Astrocyte (in vitro differentiated cells and primary cell): ENCODE measurements around the gene SLC25A25. TPM values are rescaled to one million over a fixed set of nuclear protein-coding genes. Genes with fewer than 3 reads are reported as not detected.

Experiments
- DNase-seq: peaks from one replicate; pipeline ENCODE4 v3.0.0-alpha.2; 2010; ENCODE audit warnings: low read depth
- FAIRE-seq: peaks from 2 replicates; lab custom pipeline; 2011; peaks lifted over from hg19 to GRCh38; lab: Jason Lieb, UNC
- H2AFZ ChIP-seq: 2 replicates; pipeline ENCODE4 v1.6.0; 2012; ENCODE audit warnings: low read depth, low read length, inconsistent platforms
- H3K27ac ChIP-seq: 2 replicates; pipeline ENCODE4 v1.5.1; 2011; ENCODE audit warnings: low read depth, low read length, inconsistent platforms
- H3K27me3 ChIP-seq: 2 replicates; pipeline ENCODE4 v1.6.0; 2011; ENCODE audit warnings: low read length, inconsistent platforms; ENCODE audit not compliant: insufficient read depth
- H3K36me3 ChIP-seq: 2 replicates; pipeline ENCODE4 v1.5.1; 2011; ENCODE audit warnings: low read length, inconsistent platforms; ENCODE audit not compliant: insufficient read depth
- H3K4me1 ChIP-seq: 2 replicates; pipeline ENCODE4 v1.5.1; 2011; ENCODE audit warnings: low read length, inconsistent platforms; ENCODE audit not compliant: insufficient read depth
- H3K4me2 ChIP-seq: 2 replicates; pipeline ENCODE4 v1.6.0; 2012; ENCODE audit warnings: low read length, inconsistent platforms
- H3K4me3 ChIP-seq: 2 replicates; pipeline ENCODE4 v1.5.1; 2011; ENCODE audit warnings: low read depth, mild to moderate bottlenecking, low read length, inconsistent platforms; ENCODE audit not compliant: insufficient read depth
- H3K79me2 ChIP-seq: 2 replicates; pipeline ENCODE4 v1.6.0; 2012; ENCODE audit warnings: mild to moderate bottlenecking, low read length, inconsistent platforms; ENCODE audit not compliant: insufficient read depth
- H3K9ac ChIP-seq: 2 replicates; pipeline ENCODE4 v1.6.0; 2012; ENCODE audit warnings: mild to moderate bottlenecking, low read length, inconsistent platforms
- H3K9me3 ChIP-seq: 2 replicates; pipeline ENCODE4 v1.5.1; 2012; ENCODE audit warnings: low read depth, mild to moderate bottlenecking, low read length, inconsistent platforms; ENCODE audit not compliant: insufficient read depth
- H4K20me1 ChIP-seq: 2 replicates; pipeline ENCODE4 v1.6.0; 2012; ENCODE audit warnings: low read length, inconsistent platforms; ENCODE audit not compliant: insufficient read depth
- H3K27ac Mint-ChIP-seq: one replicate; pipeline ENCODE4 v1.8.0; 2021; ENCODE audit warnings: mild to moderate bottlenecking, mixed read lengths; ENCODE audit not compliant: unreplicated experiment
- H3K27me3 Mint-ChIP-seq: one replicate; pipeline ENCODE4 v1.8.0; 2021; ENCODE audit warnings: low read depth, mixed read lengths; ENCODE audit not compliant: unreplicated experiment
- H3K36me3 Mint-ChIP-seq: one replicate; pipeline ENCODE4 v1.8.0; 2021; ENCODE audit warnings: low read depth, mixed read lengths; ENCODE audit not compliant: unreplicated experiment
- H3K4me1 Mint-ChIP-seq: one replicate; pipeline ENCODE4 v1.8.0; 2021; ENCODE audit warnings: low read depth, mixed read lengths; ENCODE audit not compliant: unreplicated experiment
- H3K4me3 Mint-ChIP-seq: one replicate; pipeline ENCODE4 v1.8.0; 2021; ENCODE audit warnings: mild to moderate bottlenecking, moderate library complexity, mixed read lengths; ENCODE audit not compliant: unreplicated experiment
- H3K9me3 Mint-ChIP-seq: one replicate; pipeline ENCODE4 v1.8.0; 2021; ENCODE audit warnings: mild to moderate bottlenecking, mixed read lengths; ENCODE audit not compliant: unreplicated experiment
- CTCF ChIP-seq: IDR thresholded peaks from 2 replicates; pipeline ENCODE4 v1.5.1; 2011; ENCODE audit warnings: low read depth, mild to moderate bottlenecking, inconsistent platforms, low read length, moderate library complexity; ENCODE audit not compliant: insufficient read depth
- EZH2 ChIP-seq: IDR thresholded peaks from 2 replicates; pipeline ENCODE4 v1.6.1; 2012; ENCODE audit warnings: mild to moderate bottlenecking, low read length, inconsistent platforms; ENCODE audit not compliant: insufficient read depth
- total RNA-seq: library from RNA; stranded (reverse); gene quantifications from 2 replicates; pipeline ENCODE4 v1.2.1, GENCODE V29; 2021

The SLC25A25 gene
- total RNA-seq, 1 donor from 2014 or later, result 14.4 TPM

DNA sequence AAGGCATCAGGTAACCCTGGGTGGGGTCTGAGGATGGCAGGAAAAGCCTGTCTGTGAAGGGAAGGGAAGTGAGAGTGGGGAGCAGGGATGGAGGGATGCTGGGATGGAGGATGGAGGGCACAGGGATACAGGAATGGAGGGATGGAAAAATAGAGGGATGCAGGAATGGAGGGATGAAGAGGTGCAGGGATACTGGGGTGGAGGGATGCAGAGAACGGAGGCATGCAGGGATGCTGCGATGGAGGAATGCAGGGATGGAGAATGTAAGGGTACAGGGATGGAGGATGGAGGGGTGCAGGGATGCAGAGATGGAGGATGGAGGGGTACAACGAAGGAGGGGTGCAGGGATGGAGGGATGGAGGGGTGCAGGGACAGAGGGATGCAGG lies 50.4 kb downstream of the SLC25A25 start:
- no peaks in the 10 kb centered on the region for H3K9me3 ChIP-seq
- H4K20me1 ChIP-seq, result peaks cover 4% of the 10 kb centered on the region
- no peak overlapping the region for H3K4me3 Mint-ChIP-seq
- no peak for DNase-seq
- no peak overlapping the region for H2AFZ ChIP-seq
- no peaks in the 10 kb centered on the region for H3K36me3 ChIP-seq
- no peaks in the 10 kb centered on the region for H3K27me3 ChIP-seq
- no peak overlapping the region for H3K4me2 ChIP-seq
- no peak overlapping the region for H3K27ac ChIP-seq
- peaks cover 3% of the 10 kb centered on the region for H3K4me1 ChIP-seq
- no peaks in the 10 kb centered on the region for H3K79me2 ChIP-seq
- TF ChIP-seq CTCF, result no peak
- TF ChIP-seq EZH2, result no peak
- no peaks in the 10 kb centered on the region for H3K27me3 Mint-ChIP-seq
- peak overlapping the region; percentile 33 for H3K9ac ChIP-seq
- H3K9me3 Mint-ChIP-seq, result no peaks in the 10 kb centered on the region
- no peak overlapping the region for H3K27ac Mint-ChIP-seq
- peaks cover 7% of the 10 kb centered on the region for H3K36me3 Mint-ChIP-seq
- H3K4me1 Mint-ChIP-seq, result peaks cover 2% of the 10 kb centered on the region
- FAIRE-seq, result no peak
- no peak overlapping the region for H3K4me3 ChIP-seq

- Histone ChIP-seq H3K4me1 (peaks cover 3% of the 10 kb centered on the region), H3K27me3 (no peaks in the 10 kb centered on the region), H3K9ac (no peak overlapping the region), H3K4me2 (no peak overlapping the region), H3K79me2 (no peaks in the 10 kb centered on the region), H2AFZ (no peak overlapping the region), H3K27ac (no peak overlapping the region), H3K4me3 (no peak overlapping the region), H3K9me3 (no peaks in the 10 kb centered on the region), H4K20me1 (peaks cover 4% of the 10 kb centered on the region), H3K36me3 (no peaks in the 10 kb centered on the region)
- H3K36me3 Mint-ChIP-seq, result peaks cover 6% of the 10 kb centered on the region
- no peaks in the 10 kb centered on the region for H3K9me3 Mint-ChIP-seq
- no peak for TF ChIP-seq EZH2
- no peak for TF ChIP-seq CTCF
- no peak overlapping the region for H3K4me3 Mint-ChIP-seq
- FAIRE-seq (no peak), DNase-seq (no peak)
- H3K27me3 Mint-ChIP-seq, result no peaks in the 10 kb centered on the region
- peaks cover 2% of the 10 kb centered on the region for H3K4me1 Mint-ChIP-seq
- no peak overlapping the region for H3K27ac Mint-ChIP-seq
Observed at GRCh38 chr9:128118971-128119665, 51.1 kb downstream of the SLC25A25 start.

DNA sequence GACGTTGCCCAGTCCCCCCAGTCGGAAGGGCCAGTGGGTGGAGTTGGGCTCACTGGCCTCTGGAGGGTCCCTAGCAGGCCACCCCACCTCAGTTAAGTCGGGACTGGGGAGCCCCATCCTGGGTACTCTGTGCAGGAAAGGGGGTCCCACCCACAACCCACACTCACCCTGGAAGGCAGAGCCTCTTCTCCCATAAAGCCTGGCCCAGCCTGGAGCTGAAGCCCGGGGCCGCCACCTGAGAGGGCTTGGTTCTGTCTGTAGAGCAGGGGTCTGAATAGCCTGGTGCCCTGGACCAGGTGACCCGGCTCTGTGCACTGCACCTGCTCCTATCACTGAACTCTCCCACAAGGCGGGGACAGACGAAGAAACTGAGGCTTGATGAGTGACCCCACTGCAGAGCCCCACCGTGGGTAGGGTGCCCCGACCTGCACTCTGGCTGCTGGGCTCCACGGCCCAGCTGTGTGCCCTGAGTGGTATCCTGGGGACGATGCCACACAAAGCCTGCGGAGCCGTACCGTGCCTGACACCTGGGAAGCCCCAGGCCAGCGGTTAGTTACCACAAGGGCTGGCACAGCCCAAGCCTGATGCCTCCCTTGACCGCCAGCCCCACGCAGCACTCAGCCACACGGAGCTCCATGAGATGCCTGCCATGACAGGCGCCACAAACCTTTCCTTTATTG lies 52.2 kb downstream of the SLC25A25 start:
- Histone ChIP-seq H2AFZ (no peak overlapping the region), H3K4me3 (no peak overlapping the region), H3K36me3 (peaks cover 3% of the 10 kb centered on the region), H3K4me2 (no peak overlapping the region), H3K27me3 (no peaks in the 10 kb centered on the region), H3K79me2 (peaks cover 8% of the 10 kb centered on the region), H3K27ac (no peak overlapping the region), H4K20me1 (peaks cover 15% of the 10 kb centered on the region), H3K4me1 (peaks cover 3% of the 10 kb centered on the region), H3K9me3 (no peaks in the 10 kb centered on the region), H3K9ac (no peak overlapping the region)
- peaks cover 2% of the 10 kb centered on the region for H3K4me1 Mint-ChIP-seq
- no peak for TF ChIP-seq EZH2
- no peak for TF ChIP-seq CTCF
- H3K9me3 Mint-ChIP-seq, result no peaks in the 10 kb centered on the region
- FAIRE-seq (no peak), DNase-seq (no peak)
- H3K27me3 Mint-ChIP-seq, result no peaks in the 10 kb centered on the region
- no peak overlapping the region for H3K4me3 Mint-ChIP-seq
- no peak overlapping the region for H3K27ac Mint-ChIP-seq
- peaks cover 4% of the 10 kb centered on the region for H3K36me3 Mint-ChIP-seq
